Left forelimb (tissue), 1 donor: ENCODE measurements around the gene SLC4A4.

Experiments
- DNase-seq: peaks from one replicate; pipeline ENCODE4 v3.0.0-alpha.2; 2018; ENCODE audit warnings: low spot score

The SLC4A4 gene

GRCh38 chr4:71473541-71474240, 134.9 kb downstream of the SLC4A4 start:
- no peak for DNase-seq

GRCh38 chr4:71474731-71475130, 135.9 kb downstream of the SLC4A4 start:
- no peak for DNase-seq

GRCh38 chr4:71476240-71476639, 137.4 kb downstream of the SLC4A4 start:
- DNase-seq: no peak

- no peak for DNase-seq
These were observed 147.9 kb downstream of the SLC4A4 start for GRCh38 chr4:71486550-71487343.

GRCh38 chr4:71487344-71487920, 148.6 kb downstream of the SLC4A4 start:
- DNase-seq: no peak

GRCh38 chr4:71494539-71494938, 155.7 kb downstream of the SLC4A4 start:
- DNase-seq: no peak

GRCh38 chr4:71495454-71495853, 156.6 kb downstream of the SLC4A4 start:
- DNase-seq: no peak

GRCh38 chr4:71497078-71497477, 158.3 kb downstream of the SLC4A4 start:
- DNase-seq: no peak

- no peak for DNase-seq
These were observed 159.2 kb downstream of the SLC4A4 start for GRCh38 chr4:71498002-71498401.

GRCh38 chr4:71498625-71499024, 159.8 kb downstream of the SLC4A4 start:
- DNase-seq: no peak

GRCh38 chr4:71501992-71502391, 163.2 kb downstream of the SLC4A4 start:
- no peak for DNase-seq

- DNase-seq: no peak
These were observed 179.6 kb downstream of the SLC4A4 start for GRCh38 chr4:71518283-71518989.

- DNase-seq: no peak
These were observed 181.5 kb downstream of the SLC4A4 start for GRCh38 chr4:71520308-71520707.

GRCh38 chr4:71520850-71521249, 182.0 kb downstream of the SLC4A4 start:
- no peak for DNase-seq

GRCh38 chr4:71524756-71525155, 185.9 kb downstream of the SLC4A4 start:
- no peak for DNase-seq

GRCh38 chr4:71526637-71527406, 188.0 kb downstream of the SLC4A4 start:
- no peak for DNase-seq

GRCh38 chr4:71532407-71532806, 193.6 kb downstream of the SLC4A4 start:
- no peak for DNase-seq

GRCh38 chr4:71533121-71533520, 194.3 kb downstream of the SLC4A4 start:
- DNase-seq: no peak

GRCh38 chr4:71537551-71538065, 198.8 kb downstream of the SLC4A4 start:
- no peak for DNase-seq

- DNase-seq: no peak
These were observed 199.7 kb downstream of the SLC4A4 start for GRCh38 chr4:71538528-71538927.

GRCh38 chr4:71540749-71541269, 202.0 kb downstream of the SLC4A4 start:
- no peak for DNase-seq
